DOHH2 (cell line): ENCODE data around the gene STX1B.

ENCODE experiments used
- H3F3A ChIP-seq: fragments of 200-600 bp; sonication (generic), shearing (Covaris generic); 2 replicates; pipeline ENCODE4 v1.6.0; 2016; ENCODE audit warnings: antibody characterized with exemption, mild to moderate bottlenecking; ENCODE audit not compliant: control insufficient read depth, insufficient read depth
- H3K27ac ChIP-seq: fragments of 200-600 bp; sonication (generic); 2 replicates; pipeline ENCODE4 v1.5.1; 2014; ENCODE audit warnings: low read depth, mild to moderate bottlenecking, low read length, moderate library complexity
- H3K27me3 ChIP-seq: fragments of 200-600 bp; sonication (generic); 2 replicates; pipeline ENCODE4 v1.6.1; 2014; ENCODE audit warnings: mild to moderate bottlenecking, low read length, mixed read lengths; ENCODE audit not compliant: control insufficient read depth
- H3K36me3 ChIP-seq: fragments of 200-600 bp; sonication (generic); 2 replicates; pipeline ENCODE4 v1.6.1; 2014; ENCODE audit warnings: mild to moderate bottlenecking, low read length, moderate library complexity, mixed read lengths; ENCODE audit not compliant: control insufficient read depth
- H3K4me1 ChIP-seq: fragments of 200-600 bp; sonication (generic); 2 replicates; pipeline ENCODE4 v1.6.1; 2014; ENCODE audit warnings: mild to moderate bottlenecking, low read length, mixed read lengths; ENCODE audit not compliant: control insufficient read depth
- H3K4me2 ChIP-seq: fragments of 200-600 bp; sonication (generic); 2 replicates; pipeline ENCODE4 v1.6.0; 2014; ENCODE audit warnings: mild to moderate bottlenecking, low read length, moderate library complexity
- H3K4me3 ChIP-seq: fragments of 200-600 bp; sonication (generic); 2 replicates; pipeline ENCODE4 v1.5.1; 2014; ENCODE audit warnings: mild to moderate bottlenecking, low read length, mixed read lengths
- H3K79me2 ChIP-seq: fragments of 200-600 bp; sonication (generic); 2 replicates; pipeline ENCODE4 v1.6.1; 2014; ENCODE audit warnings: mild to moderate bottlenecking, low read length, mixed read lengths; ENCODE audit not compliant: control insufficient read depth
- H3K9me2 ChIP-seq: fragments of 200-600 bp; sonication (generic); replicated peaks from 2 replicates; pipeline ENCODE4 v1.6.1; 2014; ENCODE audit warnings: mild to moderate bottlenecking, low read length, mixed read lengths; ENCODE audit not compliant: control insufficient read depth
- H3K9me3 ChIP-seq: fragments of 200-600 bp; sonication (generic); 2 replicates; pipeline ENCODE4 v1.6.1; 2014; ENCODE audit warnings: antibody characterized with exemption, low read length, mixed read lengths; ENCODE audit not compliant: control insufficient read depth, insufficient read depth
- H4K20me1 ChIP-seq: fragments of 200-600 bp; sonication (generic); 2 replicates; pipeline ENCODE4 v1.6.0; 2014; ENCODE audit warnings: low read depth, mild to moderate bottlenecking, antibody characterized with exemption, low read length, moderate library complexity; ENCODE audit not compliant: control insufficient read depth, insufficient read depth
- CTCF ChIP-seq: fragments of 200-600 bp; sonication (generic); IDR thresholded peaks from one replicate; pipeline ENCODE4 v1.5.1; 2014; ENCODE audit warnings: antibody characterized with exemption, mild to moderate bottlenecking, low read depth, low read length; ENCODE audit not compliant: poor library complexity, severe bottlenecking
- EZH2phosphoT487 ChIP-seq: fragments of 200-600 bp; sonication (generic); IDR thresholded peaks from 2 replicates; pipeline ENCODE4 v1.6.1; 2017; ENCODE audit warnings: borderline replicate concordance, mild to moderate bottlenecking, antibody characterized with exemption, low read length, moderate library complexity, mixed read lengths

The STX1B gene

GRCh38 chr16:30982548-30983288, 27.7 kb downstream of the STX1B start:
- Histone ChIP-seq H3F3A (no peaks in the 10 kb centered on the region), H3K4me3 (no peak overlapping the region), H3K79me2 (no peaks in the 10 kb centered on the region), H3K27ac (no peak overlapping the region), H3K36me3 (peaks cover 65% of the 10 kb centered on the region), H3K27me3 (no peaks in the 10 kb centered on the region), H4K20me1 (no peaks in the 10 kb centered on the region), H3K9me2 (no peaks in the 10 kb centered on the region), H3K9me3 (no peaks in the 10 kb centered on the region), H3K4me2 (no peak overlapping the region), H3K4me1 (no peaks in the 10 kb centered on the region; the same call in 1 of the 2 replicates)
- TF ChIP-seq CTCF (no peak), EZH2phosphoT487 (no peak)

- TF ChIP-seq EZH2phosphoT487 (no peak), CTCF (no peak)
- H3F3A ChIP-seq: no peaks in the 10 kb centered on the region
- no peak overlapping the region for H3K4me3 ChIP-seq
- H3K27ac ChIP-seq: no peak overlapping the region
- no peaks in the 10 kb centered on the region for H3K9me3 ChIP-seq
- peaks cover 79% of the 10 kb centered on the region for H3K36me3 ChIP-seq
- no peaks in the 10 kb centered on the region for H3K27me3 ChIP-seq
- no peaks in the 10 kb centered on the region for H3K79me2 ChIP-seq
- no peak overlapping the region for H3K4me2 ChIP-seq
- H4K20me1 ChIP-seq: no peaks in the 10 kb centered on the region
- H3K4me1 ChIP-seq: no peaks in the 10 kb centered on the region; the same call in 1 of the 2 replicates
- no peaks in the 10 kb centered on the region for H3K9me2 ChIP-seq
These were observed 29.5 kb downstream of the STX1B start for GRCh38 chr16:30980959-30981358.

- H3K9me3 ChIP-seq: no peaks in the 10 kb centered on the region
- TF ChIP-seq CTCF (no peak), EZH2phosphoT487 (no peak)
- no peaks in the 10 kb centered on the region; the same call in 1 of the 2 replicates for H3K4me1 ChIP-seq
- no peak overlapping the region for H3K4me2 ChIP-seq
- H3K36me3 ChIP-seq: peaks cover 79% of the 10 kb centered on the region
- H3K79me2 ChIP-seq: no peaks in the 10 kb centered on the region
- no peaks in the 10 kb centered on the region for H3F3A ChIP-seq
- H3K27me3 ChIP-seq: no peaks in the 10 kb centered on the region
- H3K4me3 ChIP-seq: no peak overlapping the region
- no peak overlapping the region for H3K27ac ChIP-seq
- H3K9me2 ChIP-seq: no peaks in the 10 kb centered on the region
- no peaks in the 10 kb centered on the region for H4K20me1 ChIP-seq
These were observed 30.0 kb downstream of the STX1B start for GRCh38 chr16:30980434-30980833.
